ENCODE measurements around the gene UBE2J2. TPM values are rescaled to one million over a fixed set of nuclear protein-coding genes. Genes with fewer than 3 reads are reported as not detected.
A peak's percentile ranks its signal among the peaks of the same experiment; 100 is the strongest.

Gene UBE2J2
- total RNA-seq, 1 experiment from 2014 or later: 83.4 TPM

DNA sequence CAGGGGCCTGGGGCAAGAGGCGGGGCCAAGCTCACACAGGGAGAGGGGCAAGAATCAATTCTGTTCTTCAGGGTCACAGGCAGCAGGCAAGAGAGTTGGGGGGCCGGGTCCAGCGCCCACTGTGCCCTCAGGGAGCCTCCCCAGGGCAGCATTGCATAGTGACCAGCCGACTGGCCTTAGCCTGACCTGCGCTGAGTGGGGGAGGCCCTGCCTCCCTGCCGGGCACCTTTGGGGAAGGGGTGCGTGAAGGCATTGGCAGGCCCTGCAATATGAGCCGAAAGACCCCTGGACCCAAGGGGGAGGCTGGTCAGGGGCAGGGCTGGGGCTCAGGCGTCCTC lies 18.8 kb upstream of the UBE2J2 start:
- no peaks in the 10 kb centered on the region for H3K79me2 ChIP-seq (ENCODE audit: insufficient read depth, low read length)
- no peak overlapping the region for H3K27ac ChIP-seq (ENCODE audit: insufficient read length, low read depth, low read length)
- H2BK15ac ChIP-seq (ENCODE audit: low read depth, low read length): no peak overlapping the region
- no peak overlapping the region for H2AK5ac ChIP-seq (ENCODE audit: insufficient read length, low read length)
- no peaks in the 10 kb centered on the region for H3K4me1 ChIP-seq (ENCODE audit: insufficient read depth, low read length)
- peaks cover 4% of the 10 kb centered on the region for H3K23me2 ChIP-seq (ENCODE audit: insufficient read length, low read depth, low read length, poor library complexity, severe bottlenecking)
- no peak overlapping the region for H3K4me2 ChIP-seq (ENCODE audit: insufficient read depth, insufficient read length, low read length)
- Mint-ChIP-seq H3K27me3 (ENCODE audit: low read depth) (peaks cover 2% of the 10 kb centered on the region), H3K27ac (peak overlapping the region in 1 of 3 experiments; percentile 74; a peak in 1 of 7 replicates), H3K36me3 (ENCODE audit: insufficient read depth in 1 of 3, low read depth in 3 of 3) (no peaks in the 10 kb centered on the region), H3K4me3 (no peak overlapping the region), H3K4me1 (peaks cover 0 to 9% of the 10 kb centered on the region in 2 experiments; a peak in 2 of 4 replicates), H3K9me3 (peaks cover 2 to 10% of the 10 kb centered on the region in 2 experiments; a peak in 2 of 5 replicates)
- H3K9me3 ChIP-seq (ENCODE audit: control insufficient read depth, low read depth, low read length): no peaks in the 10 kb centered on the region
- TF ChIP-seq, protein P1, sequence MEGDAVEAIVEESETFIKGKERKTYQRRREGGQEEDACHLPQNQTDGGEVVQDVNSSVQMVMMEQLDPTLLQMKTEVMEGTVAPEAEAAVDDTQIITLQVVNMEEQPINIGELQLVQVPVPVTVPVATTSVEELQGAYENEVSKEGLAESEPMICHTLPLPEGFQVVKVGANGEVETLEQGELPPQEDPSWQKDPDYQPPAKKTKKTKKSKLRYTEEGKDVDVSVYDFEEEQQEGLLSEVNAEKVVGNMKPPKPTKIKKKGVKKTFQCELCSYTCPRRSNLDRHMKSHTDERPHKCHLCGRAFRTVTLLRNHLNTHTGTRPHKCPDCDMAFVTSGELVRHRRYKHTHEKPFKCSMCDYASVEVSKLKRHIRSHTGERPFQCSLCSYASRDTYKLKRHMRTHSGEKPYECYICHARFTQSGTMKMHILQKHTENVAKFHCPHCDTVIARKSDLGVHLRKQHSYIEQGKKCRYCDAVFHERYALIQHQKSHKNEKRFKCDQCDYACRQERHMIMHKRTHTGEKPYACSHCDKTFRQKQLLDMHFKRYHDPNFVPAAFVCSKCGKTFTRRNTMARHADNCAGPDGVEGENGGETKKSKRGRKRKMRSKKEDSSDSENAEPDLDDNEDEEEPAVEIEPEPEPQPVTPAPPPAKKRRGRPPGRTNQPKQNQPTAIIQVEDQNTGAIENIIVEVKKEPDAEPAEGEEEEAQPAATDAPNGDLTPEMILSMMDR (conservative IDR thresholded peaks at IDR 0.05): no peak
- H3K23ac ChIP-seq (ENCODE audit: insufficient read length, low read depth, low read length): no peak overlapping the region
- H3T11ph ChIP-seq (ENCODE audit: low read length): no peak overlapping the region
- H3K9ac ChIP-seq (ENCODE audit: extremely low read depth, insufficient read length, low read length): no peak overlapping the region
- H4K20me1 ChIP-seq (ENCODE audit: control insufficient read depth, insufficient read depth, insufficient read length): no peaks in the 10 kb centered on the region
- H3K18ac ChIP-seq (ENCODE audit: insufficient read length, low read depth, low read length): no peak overlapping the region
- no peak overlapping the region for H3K14ac ChIP-seq (ENCODE audit: insufficient read depth, low read length)
- no peak overlapping the region for H2BK12ac ChIP-seq (ENCODE audit: insufficient read length, low read depth, low read length)
- H3K4ac ChIP-seq (ENCODE audit: low read depth, low read length): no peak overlapping the region
- no peak overlapping the region for H3K56ac ChIP-seq (ENCODE audit: insufficient read length, low read depth, low read length)
- no peak overlapping the region for H4K5ac ChIP-seq (ENCODE audit: insufficient read length, low read depth, low read length)
- H3K79me1 ChIP-seq (ENCODE audit: insufficient read depth, low read depth, low read length, poor library complexity, severe bottlenecking): no peaks in the 10 kb centered on the region
- H4K8ac ChIP-seq (replicated peaks; ENCODE audit: insufficient read length, low read depth, low read length): no peak overlapping the region
- H3K27me3 ChIP-seq (ENCODE audit: insufficient read depth, low read length): no peaks in the 10 kb centered on the region
- no peak overlapping the region for H4K91ac ChIP-seq (ENCODE audit: insufficient read length, low read depth, low read length)
- H2AFZ ChIP-seq (ENCODE audit: low read length): no peak overlapping the region
- no peak overlapping the region for H2BK120ac ChIP-seq (ENCODE audit: low read depth, low read length, poor library complexity, severe bottlenecking)
- no CpG with 5 or more reads among the region's 9 CpGs for WGBS (ENCODE audit: extremely low coverage, insufficient read length, low lambda C conversion rate)
- H2BK5ac ChIP-seq (ENCODE audit: insufficient read length, low read length): no peak overlapping the region
- H2BK20ac ChIP-seq (ENCODE audit: low read depth, low read length, poor library complexity, severe bottlenecking): no peak overlapping the region
- DNase-seq: no peak

Measured in H9 (cell line).